ENCODE results near the gene SLC9A9.

DNA sequence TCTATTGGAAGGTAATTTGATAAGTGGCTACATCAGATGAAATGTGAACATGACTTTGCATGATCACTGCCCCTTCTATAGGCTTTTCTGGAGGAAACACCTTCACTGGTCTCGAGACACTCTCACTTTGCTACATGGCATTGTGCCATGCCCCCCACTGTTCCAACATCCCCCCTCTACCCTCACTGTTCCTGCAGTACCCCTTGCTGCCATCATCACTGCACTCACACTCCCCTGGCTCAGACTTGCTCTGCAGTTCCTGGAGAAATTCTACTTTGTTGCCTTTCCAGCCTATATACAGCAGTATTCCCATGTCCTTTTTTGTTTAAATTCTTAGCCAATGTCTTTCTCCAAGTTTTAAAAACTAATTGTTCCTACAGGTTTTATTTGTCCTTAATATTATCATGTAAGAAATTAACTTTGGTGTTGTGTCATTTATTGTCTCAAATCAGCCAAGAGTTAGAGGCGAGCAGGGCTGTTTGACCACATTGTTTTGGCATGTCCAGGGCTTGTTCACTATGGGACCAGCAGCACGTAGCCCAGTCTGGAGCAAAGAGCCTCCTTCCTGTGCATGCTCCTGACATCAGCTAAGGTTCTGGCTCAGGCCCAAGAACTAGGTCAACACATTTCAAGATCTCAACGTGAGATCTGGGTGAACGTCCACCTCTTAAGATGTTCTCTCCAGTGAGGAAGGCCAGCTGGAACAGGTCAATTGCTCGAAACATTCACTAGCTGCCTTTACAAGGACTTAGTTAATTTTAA, 246.4 kb downstream of the SLC9A9 start:
- TF ChIP-seq, protein P1, sequence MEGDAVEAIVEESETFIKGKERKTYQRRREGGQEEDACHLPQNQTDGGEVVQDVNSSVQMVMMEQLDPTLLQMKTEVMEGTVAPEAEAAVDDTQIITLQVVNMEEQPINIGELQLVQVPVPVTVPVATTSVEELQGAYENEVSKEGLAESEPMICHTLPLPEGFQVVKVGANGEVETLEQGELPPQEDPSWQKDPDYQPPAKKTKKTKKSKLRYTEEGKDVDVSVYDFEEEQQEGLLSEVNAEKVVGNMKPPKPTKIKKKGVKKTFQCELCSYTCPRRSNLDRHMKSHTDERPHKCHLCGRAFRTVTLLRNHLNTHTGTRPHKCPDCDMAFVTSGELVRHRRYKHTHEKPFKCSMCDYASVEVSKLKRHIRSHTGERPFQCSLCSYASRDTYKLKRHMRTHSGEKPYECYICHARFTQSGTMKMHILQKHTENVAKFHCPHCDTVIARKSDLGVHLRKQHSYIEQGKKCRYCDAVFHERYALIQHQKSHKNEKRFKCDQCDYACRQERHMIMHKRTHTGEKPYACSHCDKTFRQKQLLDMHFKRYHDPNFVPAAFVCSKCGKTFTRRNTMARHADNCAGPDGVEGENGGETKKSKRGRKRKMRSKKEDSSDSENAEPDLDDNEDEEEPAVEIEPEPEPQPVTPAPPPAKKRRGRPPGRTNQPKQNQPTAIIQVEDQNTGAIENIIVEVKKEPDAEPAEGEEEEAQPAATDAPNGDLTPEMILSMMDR (IDR thresholded peaks at IDR 0.05) = no peak
- no peak for TF ChIP-seq POLR2A (IDR thresholded peaks at IDR 0.05)

Data from right lobe of liver (tissue), 4 donors.